PFSK-1 (cell line): Measurements from ENCODE around the gene NAV3.

Experiments used
- FOXP2 ChIP-seq: optimal IDR thresholded peaks from 2 replicates; pipeline ENCODE3; 2011; ENCODE audit warnings: borderline replicate concordance, control low read depth, inconsistent platforms; ENCODE audit not compliant: insufficient read depth; ENCODE audit errors: extremely low read length, extremely low read depth
- POLR2AphosphoS5 ChIP-seq: IDR thresholded peaks from 2 replicates; pipeline ENCODE4 v1.6.1; 2012; ENCODE audit warnings: low read depth, mild to moderate bottlenecking, control low read depth, low read length, moderate library complexity
- REST ChIP-seq, 2 experiments: IDR thresholded peaks; 2 replicates each; pipeline versions ENCODE4 v1.6.1 to v1.8.0; 2011 to 2012; ENCODE audit warnings: low read depth in 2 of 2, low read length in 2 of 2, control low read depth in 1 of 2, inconsistent platforms in 1 of 2, mild to moderate bottlenecking in 1 of 2, moderate library complexity in 1 of 2; ENCODE audit not compliant: insufficient read depth in 1 of 2
- SIN3A ChIP-seq: IDR thresholded peaks from 2 replicates; pipeline ENCODE4 v1.6.1; 2012; ENCODE audit warnings: mild to moderate bottlenecking, low read length, moderate library complexity, borderline replicate concordance; ENCODE audit not compliant: insufficient read depth
- TAF1 ChIP-seq: IDR thresholded peaks from 2 replicates; pipeline ENCODE4 v1.6.1; 2012; ENCODE audit warnings: low read length, control low read depth, borderline replicate concordance; ENCODE audit not compliant: insufficient read depth

NAV3 gene

GRCh38 chr12:77998236-77998786 lies 167.6 kb downstream of the NAV3 start:
- TF ChIP-seq SIN3A (no peak), TAF1 (no peak), REST (IDR thresholded peaks at IDR 0.05; ENCODE audit: insufficient read depth in 1 of 2, low read depth in 2 of 2, low read length in 2 of 2) (no peak), FOXP2 (no peak), POLR2AphosphoS5 (no peak)

GRCh38 chr12:77999074-77999715 lies 168.5 kb downstream of the NAV3 start:
- no peak for TF ChIP-seq POLR2AphosphoS5
- no peak for TF ChIP-seq TAF1
- no peak for TF ChIP-seq FOXP2
- TF ChIP-seq REST (IDR thresholded peaks at IDR 0.05; ENCODE audit: insufficient read depth in 1 of 2, low read depth in 2 of 2, low read length in 2 of 2): no peak
- TF ChIP-seq SIN3A: no peak

- TF ChIP-seq FOXP2 (no peak), POLR2AphosphoS5 (no peak)
These were observed 172.2 kb downstream of the NAV3 start for GRCh38 chr12:78002878-78003277.

- no peak for TF ChIP-seq FOXP2
These were observed 173.8 kb downstream of the NAV3 start for GRCh38 chr12:78004249-78005093.

- TF ChIP-seq REST (IDR thresholded peaks at IDR 0.05; ENCODE audit: insufficient read depth in 1 of 2, low read depth in 2 of 2, low read length in 2 of 2) (peak; percentile 31 to 37; a peak in 1 of 4 replicates), TAF1 (no peak)
These were observed 174.4 kb downstream of the NAV3 start for GRCh38 chr12:78005094-78005492.

- TF ChIP-seq FOXP2: no peak
- TF ChIP-seq SIN3A: no peak
- 0 out of 4 replicates have a peak, but pooled peaks of 1 of the 2 experiments have one; percentile 33 for TF ChIP-seq REST (IDR thresholded peaks at IDR 0.05; ENCODE audit: insufficient read depth in 1 of 2, low read depth in 2 of 2, low read length in 2 of 2)
These were observed 176.5 kb downstream of the NAV3 start for GRCh38 chr12:78007173-78007572.
